MM.1S (cell line): Measurements from ENCODE around the gene TEX14.

Experiments
- DNase-seq: peaks from one replicate; pipeline ENCODE4 v3.0.0-alpha.2; 2015
- H2AFZ ChIP-seq: fragments of 300-600 bp; sonication (generic); 2 replicates; pipeline ENCODE4 v1.6.0; 2016; ENCODE audit warnings: antibody characterized with exemption, low read length
- H3F3A ChIP-seq: fragments of 300-600 bp; sonication (generic); 2 replicates; pipeline ENCODE4 v1.6.1; 2016; ENCODE audit warnings: mild to moderate bottlenecking, antibody characterized with exemption, low read length, moderate library complexity, mixed read lengths; ENCODE audit not compliant: insufficient read depth
- H3K27ac ChIP-seq: fragments of 300-600 bp; sonication (generic); 2 replicates; pipeline ENCODE4 v1.5.1; 2016; ENCODE audit warnings: mild to moderate bottlenecking, low read length
- H3K27me3 ChIP-seq: fragments of 300-600 bp; sonication (generic); replicated peaks from 2 replicates; pipeline ENCODE4 v1.6.0; 2016; ENCODE audit warnings: low read length; ENCODE audit not compliant: insufficient read depth
- H3K36me3 ChIP-seq: fragments of 300-600 bp; sonication (generic); replicated peaks from 2 replicates; pipeline ENCODE4 v1.6.1; 2016; ENCODE audit warnings: mild to moderate bottlenecking, low read length, mixed read lengths; ENCODE audit not compliant: insufficient read depth
- H3K4me1 ChIP-seq: fragments of 300-600 bp; sonication (generic); 2 replicates; pipeline ENCODE4 v1.6.1; 2016; ENCODE audit warnings: low read length, mixed read lengths
- H3K4me2 ChIP-seq: fragments of 300-600 bp; sonication (generic); 2 replicates; pipeline ENCODE4 v1.6.0; 2016; ENCODE audit warnings: low read depth, low read length
- H3K4me3 ChIP-seq: fragments of 300-600 bp; sonication (generic); 2 replicates; pipeline ENCODE4 v1.5.1; 2016; ENCODE audit warnings: low read length, mixed read lengths
- H3K79me2 ChIP-seq: fragments of 300-600 bp; sonication (generic); 2 replicates; pipeline ENCODE4 v1.6.1; 2016; ENCODE audit warnings: mixed run types, low read length, mixed read lengths
- H3K9ac ChIP-seq: fragments of 300-600 bp; sonication (generic); 2 replicates; pipeline ENCODE4 v1.6.1; 2016; ENCODE audit warnings: low read length, mixed read lengths
- H3K9me2 ChIP-seq: fragments of 300-600 bp; sonication (generic); replicated peaks from 2 replicates; pipeline ENCODE4 v1.6.1; 2016; ENCODE audit warnings: mild to moderate bottlenecking, low read length, mixed read lengths; ENCODE audit not compliant: insufficient read depth
- H3K9me3 ChIP-seq: fragments of 300-600 bp; sonication (generic); replicated peaks from 2 replicates; pipeline ENCODE4 v1.6.1; 2016; ENCODE audit warnings: mild to moderate bottlenecking, low read length, mixed read lengths; ENCODE audit not compliant: insufficient read depth
- H4K20me1 ChIP-seq: fragments of 300-600 bp; sonication (generic); 2 replicates; pipeline ENCODE4 v1.6.1; 2016; ENCODE audit warnings: mild to moderate bottlenecking, low read length, moderate library complexity, mixed read lengths; ENCODE audit not compliant: insufficient read depth
- EZH2 ChIP-seq: fragments of 300-600 bp; sonication (generic); optimal IDR thresholded peaks from 2 replicates; pipeline ENCODE3; 2017; ENCODE audit warnings: low read depth, mild to moderate bottlenecking, antibody characterized with exemption, low read length, mixed read lengths
- EZH2phosphoT487 ChIP-seq: fragments of 300-600 bp; sonication (generic); IDR thresholded peaks from 2 replicates; pipeline ENCODE4 v1.6.1; 2018; ENCODE audit warnings: antibody characterized with exemption, low read length
- TF ChIP-seq, protein P1 (sequence below): fragments of 300-600 bp; sonication (generic); IDR thresholded peaks from 2 replicates; pipeline ENCODE4 v1.5.1; 2016; ENCODE audit warnings: antibody characterized with exemption, low read length, mixed read lengths

Gene TEX14

DNA sequence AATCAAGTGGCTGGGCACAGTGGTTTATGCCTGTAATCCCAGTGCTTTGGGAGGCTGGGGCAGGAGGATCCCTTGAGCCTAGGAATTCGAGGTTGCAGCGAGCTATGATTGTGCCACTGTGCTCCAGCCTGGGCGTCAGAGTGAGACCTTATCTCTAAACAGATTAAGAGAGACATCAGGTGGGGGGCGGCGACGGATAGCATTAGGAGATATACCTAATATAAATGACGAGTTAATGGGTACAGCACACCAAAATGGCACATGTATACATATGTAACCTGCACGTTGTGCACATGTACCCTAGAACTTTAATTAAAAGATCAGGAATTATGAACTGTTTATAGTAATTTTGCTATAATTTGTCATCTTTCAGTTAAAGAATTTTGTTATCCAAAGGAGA lies 10.9 kb upstream of the TEX14 start:
- Histone ChIP-seq H3K4me1 (no peaks in the 10 kb centered on the region), H3K9me2 (no peaks in the 10 kb centered on the region), H3K79me2 (no peaks in the 10 kb centered on the region), H3K4me3 (no peak overlapping the region), H3K27me3 (no peaks in the 10 kb centered on the region), H3K36me3 (no peaks in the 10 kb centered on the region), H4K20me1 (no peaks in the 10 kb centered on the region), H3F3A (no peaks in the 10 kb centered on the region), H3K9me3 (no peaks in the 10 kb centered on the region), H3K27ac (no peak overlapping the region), H3K9ac (no peak overlapping the region), H3K4me2 (no peak overlapping the region), H2AFZ (no peak overlapping the region)
- TF ChIP-seq EZH2phosphoT487 (no peak), EZH2 (no peak)
- TF ChIP-seq, protein P1, sequence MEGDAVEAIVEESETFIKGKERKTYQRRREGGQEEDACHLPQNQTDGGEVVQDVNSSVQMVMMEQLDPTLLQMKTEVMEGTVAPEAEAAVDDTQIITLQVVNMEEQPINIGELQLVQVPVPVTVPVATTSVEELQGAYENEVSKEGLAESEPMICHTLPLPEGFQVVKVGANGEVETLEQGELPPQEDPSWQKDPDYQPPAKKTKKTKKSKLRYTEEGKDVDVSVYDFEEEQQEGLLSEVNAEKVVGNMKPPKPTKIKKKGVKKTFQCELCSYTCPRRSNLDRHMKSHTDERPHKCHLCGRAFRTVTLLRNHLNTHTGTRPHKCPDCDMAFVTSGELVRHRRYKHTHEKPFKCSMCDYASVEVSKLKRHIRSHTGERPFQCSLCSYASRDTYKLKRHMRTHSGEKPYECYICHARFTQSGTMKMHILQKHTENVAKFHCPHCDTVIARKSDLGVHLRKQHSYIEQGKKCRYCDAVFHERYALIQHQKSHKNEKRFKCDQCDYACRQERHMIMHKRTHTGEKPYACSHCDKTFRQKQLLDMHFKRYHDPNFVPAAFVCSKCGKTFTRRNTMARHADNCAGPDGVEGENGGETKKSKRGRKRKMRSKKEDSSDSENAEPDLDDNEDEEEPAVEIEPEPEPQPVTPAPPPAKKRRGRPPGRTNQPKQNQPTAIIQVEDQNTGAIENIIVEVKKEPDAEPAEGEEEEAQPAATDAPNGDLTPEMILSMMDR: no peak
- no peak for DNase-seq

DNA sequence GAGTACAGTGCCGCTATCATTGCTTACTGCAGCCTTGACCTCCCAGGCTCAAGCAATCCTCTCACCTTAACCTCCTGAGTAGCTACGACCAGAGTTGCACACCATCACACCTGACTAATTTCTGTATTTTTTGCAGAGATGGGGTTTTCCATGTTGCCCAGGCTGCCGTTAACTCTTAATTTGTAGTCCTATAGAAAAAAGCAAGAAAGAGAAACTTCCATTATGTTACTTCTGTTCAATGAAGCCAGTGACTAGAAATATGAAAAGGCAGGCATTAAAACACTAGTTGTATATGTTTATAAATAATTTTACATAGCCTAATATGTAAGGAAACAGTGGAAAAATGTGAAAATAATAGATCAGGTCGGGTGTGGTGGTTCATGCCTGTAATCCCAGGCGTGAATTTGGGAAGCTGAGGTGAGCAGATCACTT lies 10.2 kb upstream of the TEX14 start:
- Histone ChIP-seq H3K4me1 (no peaks in the 10 kb centered on the region), H3F3A (no peaks in the 10 kb centered on the region), H4K20me1 (no peaks in the 10 kb centered on the region), H2AFZ (no peak overlapping the region), H3K9ac (no peak overlapping the region), H3K27me3 (no peaks in the 10 kb centered on the region), H3K4me3 (no peak overlapping the region), H3K27ac (no peak overlapping the region), H3K9me3 (no peaks in the 10 kb centered on the region), H3K36me3 (no peaks in the 10 kb centered on the region), H3K9me2 (no peaks in the 10 kb centered on the region), H3K79me2 (no peaks in the 10 kb centered on the region), H3K4me2 (no peak overlapping the region)
- TF ChIP-seq, protein P1: no peak
- no peak for DNase-seq

DNA sequence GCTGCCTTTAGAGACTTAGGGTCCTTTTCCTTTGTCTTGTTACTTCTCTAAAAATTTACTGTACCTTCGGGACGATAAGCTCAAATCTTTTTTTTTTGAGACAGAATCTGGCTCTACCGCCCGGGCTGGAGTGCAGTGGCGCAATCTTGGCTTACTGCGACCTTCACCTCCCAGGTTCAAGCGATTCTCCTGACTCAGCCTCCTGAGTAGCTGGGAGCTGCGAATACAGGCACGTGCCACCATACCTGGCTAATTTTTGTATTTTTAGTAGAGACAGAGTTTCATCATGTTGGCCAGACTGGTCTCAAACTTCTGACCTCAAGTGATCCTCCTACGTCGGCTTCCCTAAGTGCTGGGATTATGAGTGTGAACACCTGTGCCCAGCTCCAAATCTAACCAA lies 7.9 kb upstream of the TEX14 start:
- Histone ChIP-seq H3K4me2 (no peak overlapping the region), H3K4me1 (no peaks in the 10 kb centered on the region), H3F3A (no peaks in the 10 kb centered on the region), H3K9me3 (no peaks in the 10 kb centered on the region), H2AFZ (no peak overlapping the region), H3K4me3 (no peak overlapping the region), H3K27ac (no peak overlapping the region), H3K27me3 (no peaks in the 10 kb centered on the region), H3K9me2 (no peaks in the 10 kb centered on the region), H3K36me3 (no peaks in the 10 kb centered on the region), H3K9ac (no peak overlapping the region), H4K20me1 (no peaks in the 10 kb centered on the region), H3K79me2 (peaks cover 3% of the 10 kb centered on the region)
- no peak for DNase-seq
- TF ChIP-seq EZH2: no peak
- TF ChIP-seq, protein P1: no peak
- TF ChIP-seq EZH2phosphoT487: no peak
